ENCODE results near the gene MAPK8IP3. TPM values are rescaled to one million over a fixed set of nuclear protein-coding genes. Genes with fewer than 3 reads are reported as not detected.

The MAPK8IP3 gene
- total RNA-seq, 3 donors from 2014 or later: 41.1 to 82.6 (median 71.6) TPM

DNA sequence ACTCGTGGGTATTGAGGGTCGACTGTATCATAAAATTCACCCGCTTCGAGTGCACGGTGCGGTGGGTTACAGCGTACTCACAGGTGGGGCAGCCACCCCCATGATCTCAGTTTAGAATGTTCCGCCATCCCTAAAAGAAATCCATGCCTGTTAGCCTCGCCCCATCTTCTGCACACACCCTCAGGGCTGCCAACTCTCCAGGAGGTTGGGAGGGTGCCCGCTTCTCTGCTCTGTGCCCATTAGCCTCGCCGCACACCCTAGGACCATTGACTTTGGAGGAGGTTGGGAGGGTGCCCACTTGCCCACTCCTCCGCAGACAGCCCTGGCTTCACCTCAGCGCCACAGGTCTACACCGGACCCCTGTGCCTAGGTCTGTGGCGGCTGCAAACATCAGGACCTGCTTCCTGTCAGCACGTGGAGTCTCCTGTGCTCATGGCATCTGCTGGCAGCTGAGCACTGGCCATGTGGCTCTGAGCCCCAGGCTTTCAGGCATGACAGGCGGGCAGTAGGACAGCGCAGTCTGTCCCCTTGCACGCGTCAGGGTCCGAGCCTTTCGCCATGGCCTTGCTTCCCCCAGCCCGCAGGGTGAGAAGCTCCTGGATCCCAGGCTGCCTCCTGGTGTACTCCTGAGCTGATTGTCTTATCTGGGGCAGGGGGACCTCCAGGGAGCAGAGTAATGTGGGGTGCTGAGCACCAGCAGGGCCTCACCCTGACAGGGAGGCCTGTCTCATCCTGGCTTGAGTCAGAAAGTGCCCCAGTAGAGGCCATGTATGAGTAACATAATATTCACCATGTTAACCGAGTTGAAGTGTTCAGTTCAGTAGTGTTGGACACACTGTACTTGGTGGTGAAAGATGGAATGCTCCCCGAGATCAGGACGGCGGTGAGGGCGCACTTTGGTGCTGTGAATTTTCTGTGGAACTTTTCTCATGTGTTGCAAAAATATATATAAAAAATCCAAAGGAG is 43.4 kb downstream of the MAPK8IP3 start:
- DNase-seq (ENCODE audit: low spot score in 2 of 2): no peak
- intact Hi-C loops (cut with DNase I; ENCODE audit: low total_unique reads): no loop called here
- H3K27me3 ChIP-seq: no peaks in the 10 kb centered on the region
- no peak for TF ChIP-seq CTCF (IDR thresholded peaks at IDR 0.05)
- TF ChIP-seq POLR2A (IDR thresholded peaks at IDR 0.05): no peak
- no peak for TF ChIP-seq POLR2AphosphoS5 (IDR thresholded peaks at IDR 0.05)
- H3K4me1 ChIP-seq: no peaks in the 10 kb centered on the region
- no peaks in the 10 kb centered on the region for H3K9me3 ChIP-seq
- no peaks in the 10 kb centered on the region for H3K36me3 ChIP-seq
- H3K27ac ChIP-seq: no peak overlapping the region
- no peak overlapping the region for H3K4me3 ChIP-seq

GRCh38 chr16:1751946-1752345 is 46.0 kb downstream of the MAPK8IP3 start:
- no peaks in the 10 kb centered on the region for H3K4me1 ChIP-seq
- DNase-seq (ENCODE audit: low spot score in 2 of 2): no peak
- H3K4me3 ChIP-seq: no peak overlapping the region
- no peaks in the 10 kb centered on the region for H3K36me3 ChIP-seq
- H3K27ac ChIP-seq: no peak overlapping the region
- TF ChIP-seq POLR2AphosphoS5 (IDR thresholded peaks at IDR 0.05) (no peak), POLR2A (IDR thresholded peaks at IDR 0.05) (no peak), CTCF (IDR thresholded peaks at IDR 0.05) (no peak)
- no peaks in the 10 kb centered on the region for H3K27me3 ChIP-seq
- no peaks in the 10 kb centered on the region for H3K9me3 ChIP-seq
- intact Hi-C loops (cut with DNase I; ENCODE audit: low total_unique reads): no loop called here

DNA sequence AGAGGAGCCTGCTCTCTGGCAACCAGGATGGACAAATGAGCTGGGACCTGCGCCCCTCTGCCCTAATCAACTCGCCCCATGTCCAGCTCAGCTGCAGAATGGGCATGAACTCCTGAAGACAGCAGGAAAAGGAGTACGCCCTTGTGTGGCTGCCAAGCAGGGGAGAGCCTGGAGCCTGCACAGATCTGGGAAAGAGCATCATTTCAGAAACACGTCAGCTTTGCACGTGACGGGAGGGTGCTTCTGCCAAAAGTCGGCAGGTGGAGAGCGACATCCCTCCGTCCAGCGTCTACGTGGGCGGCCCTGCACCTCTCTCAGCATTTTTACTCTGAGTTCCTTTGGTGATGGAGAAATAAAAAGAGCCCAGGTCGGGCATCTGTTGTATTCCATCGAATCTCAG is 46.9 kb downstream of the MAPK8IP3 start:
- no peaks in the 10 kb centered on the region for H3K4me1 ChIP-seq
- no peaks in the 10 kb centered on the region for H3K27me3 ChIP-seq
- H3K36me3 ChIP-seq: no peaks in the 10 kb centered on the region
- intact Hi-C loops (cut with DNase I; ENCODE audit: low total_unique reads): no loop called here
- TF ChIP-seq POLR2AphosphoS5 (IDR thresholded peaks at IDR 0.05) (no peak), CTCF (IDR thresholded peaks at IDR 0.05) (no peak), POLR2A (IDR thresholded peaks at IDR 0.05) (no peak)
- no peak overlapping the region for H3K27ac ChIP-seq
- no peak overlapping the region for H3K4me3 ChIP-seq
- H3K9me3 ChIP-seq: no peaks in the 10 kb centered on the region
- no peak for DNase-seq (ENCODE audit: low spot score in 2 of 2)

GRCh38 chr16:1754204-1754603 is 48.2 kb downstream of the MAPK8IP3 start:
- no peak overlapping the region for H3K27ac ChIP-seq
- no peak for DNase-seq (ENCODE audit: low spot score in 2 of 2)
- intact Hi-C loops (cut with DNase I; ENCODE audit: low total_unique reads): no loop called here
- no peaks in the 10 kb centered on the region for H3K9me3 ChIP-seq
- H3K27me3 ChIP-seq: no peaks in the 10 kb centered on the region
- no peaks in the 10 kb centered on the region for H3K36me3 ChIP-seq
- TF ChIP-seq POLR2AphosphoS5 (IDR thresholded peaks at IDR 0.05) (no peak), CTCF (IDR thresholded peaks at IDR 0.05) (no peak), POLR2A (IDR thresholded peaks at IDR 0.05) (no peak)
- no peaks in the 10 kb centered on the region for H3K4me1 ChIP-seq
- no peak overlapping the region for H3K4me3 ChIP-seq

DNA sequence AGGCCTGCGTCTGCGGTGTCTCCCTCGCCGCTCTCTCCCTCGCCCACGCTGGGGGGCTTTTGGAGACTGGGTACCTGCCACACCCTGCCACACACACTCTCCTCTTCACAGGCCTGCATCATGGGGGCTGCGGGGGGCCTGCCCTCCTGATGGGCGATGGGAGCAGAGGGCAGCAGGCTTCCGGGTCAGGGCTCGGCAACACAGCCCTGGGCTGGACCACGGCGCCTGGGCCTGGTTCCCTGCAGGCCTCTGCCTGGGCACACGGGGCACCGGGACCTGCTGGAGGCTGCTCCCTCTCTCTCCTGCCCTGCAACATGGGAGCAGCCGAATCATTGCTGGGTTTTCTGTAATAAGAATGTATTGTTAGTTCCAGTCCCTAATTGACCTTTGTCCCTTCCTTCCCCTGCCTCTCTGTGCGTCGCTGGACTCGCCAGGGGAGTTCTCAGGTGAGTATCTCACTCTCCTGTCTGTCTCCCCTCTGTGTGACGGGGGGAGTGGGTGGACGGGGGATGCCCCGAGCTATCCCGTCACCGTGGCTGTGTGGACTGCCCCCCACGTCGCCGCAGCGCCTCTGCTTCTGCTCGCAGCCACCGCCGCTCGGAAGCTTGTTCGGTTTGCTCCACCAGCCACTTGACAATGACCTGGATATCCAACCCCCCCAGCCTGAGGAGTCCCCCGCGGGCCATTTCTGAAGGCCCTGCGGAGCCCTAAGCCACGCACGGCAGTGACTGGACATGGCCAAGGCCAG is 51.9 kb downstream of the MAPK8IP3 start:
- H3K27me3 ChIP-seq: no peaks in the 10 kb centered on the region
- TF ChIP-seq CTCF (IDR thresholded peaks at IDR 0.05): no peak
- intact Hi-C loops (cut with DNase I; ENCODE audit: low total_unique reads): no loop called here
- H3K4me1 ChIP-seq: no peaks in the 10 kb centered on the region
- H3K27ac ChIP-seq: no peak overlapping the region
- no peak for DNase-seq (ENCODE audit: low spot score in 2 of 2)
- no peaks in the 10 kb centered on the region for H3K36me3 ChIP-seq
- no peaks in the 10 kb centered on the region for H3K9me3 ChIP-seq
- no peak overlapping the region for H3K4me3 ChIP-seq
